K562 (cell line): ENCODE results near the gene LRRK1. TPM values are rescaled to one million over a fixed set of nuclear protein-coding genes. Genes with fewer than 3 reads are reported as not detected.

Experiments
- ATAC-seq: fragments of 200-7000 bp; cut with Tn5 transposase; 3 replicates; pipeline ENCODE4 v1.9.1; 2020; ENCODE audit warnings: moderate library complexity
- BruUV-seq: library from RNA; stranded (reverse); fragments of 400-500 nt; replicated peaks from 2 replicates; lab custom pipeline; 2021; lab: Mats Ljungman, UMichigan
- CTCF ChIA-PET: fragments of 300-600 bp; formaldehyde crosslinking; extraction: SDS; loops from one replicate; lab custom pipeline; 2021; ENCODE audit warnings: low intra/inter-chr PET ratio; lab: Yijun Ruan, JAX
- POLR2A ChIA-PET: fragments of 300-600, 350-650 bp; sonication (Branson Sonifier 250); formaldehyde crosslinking; extraction: SDS; loops from one replicate; lab custom pipeline; 2021; ENCODE audit warnings: antibody characterized with exemption, inconsistent platforms; lab: Yijun Ruan, JAX
- DNase-seq, 4 experiments: peaks; one replicate each; pipeline versions ENCODE4 v3.0.0 to v3.0.0-alpha.2; 2011 to 2018; ENCODE audit warnings: low spot score in 3 of 4, mixed read lengths in 3 of 4; ENCODE audit errors: extremely low read depth in 1 of 4
- FAIRE-seq: peaks from 2 replicates; lab custom pipeline; 2011; peaks lifted over from hg19 to GRCh38; lab: Jason Lieb, UNC
- H2AFZ ChIP-seq: 2 replicates; pipeline ENCODE4 v1.6.0; 2011; ENCODE audit warnings: low read depth, low read length, control low read depth, inconsistent platforms
- H3K27ac ChIP-seq: fragments of 200-600 bp; 3 replicates; pipeline ENCODE4 v1.8.0; 2011; ENCODE audit warnings: low read depth, mild to moderate bottlenecking, control low read depth, inconsistent platforms, low read length, moderate library complexity, mixed read lengths; ENCODE audit errors: extremely low read depth
- H3K27me3 ChIP-seq, 2 experiments: fragments of 300-600 bp in 1 of 2; 2 replicates in 1 of 2; 3 replicates in 1 of 2; pipeline versions ENCODE4 v1.6.0 to v1.8.0; 2011; ENCODE audit warnings: inconsistent platforms in 2 of 2, low read length in 2 of 2, mild to moderate bottlenecking in 1 of 2, mixed read lengths in 1 of 2, moderate library complexity in 1 of 2; ENCODE audit not compliant: control insufficient read depth in 2 of 2, insufficient read depth in 2 of 2
- H3K36me3 ChIP-seq: fragments of 300-600 bp; 3 replicates; pipeline ENCODE4 v1.8.0; 2011; ENCODE audit warnings: mild to moderate bottlenecking, low read length, inconsistent platforms; ENCODE audit not compliant: control insufficient read depth, insufficient read depth
- H3K4me1 ChIP-seq, 2 experiments: fragments of 200-600 bp in 1 of 2; replicated peaks in 1 of 2; 2 replicates in 1 of 2; 3 replicates in 1 of 2; pipeline versions ENCODE4 v1.5.1 to v1.8.0; 2011; ENCODE audit warnings: inconsistent platforms in 2 of 2, low read length in 2 of 2, mild to moderate bottlenecking in 1 of 2, mixed read lengths in 1 of 2, moderate library complexity in 1 of 2; ENCODE audit not compliant: control insufficient read depth in 2 of 2, insufficient read depth in 2 of 2
- H3K4me2 ChIP-seq: 2 replicates; pipeline ENCODE4 v1.6.1; 2011; ENCODE audit warnings: low read length, control low read depth, inconsistent platforms, mixed read lengths; ENCODE audit not compliant: insufficient read depth
- H3K4me3 ChIP-seq: fragments of 200-600 bp; sonication (generic), shearing (Covaris generic); 2 replicates; pipeline ENCODE4 v1.5.1; 2016; ENCODE audit warnings: control low read depth, inconsistent platforms
- H3K79me2 ChIP-seq: fragments of 200-600 bp; 3 replicates; pipeline ENCODE4 v1.8.0; 2011; ENCODE audit warnings: low read length, inconsistent platforms; ENCODE audit not compliant: control insufficient read depth, insufficient read depth
- H3K9ac ChIP-seq, 2 experiments: 2 replicates each; pipeline versions ENCODE4 v1.6.0 to v1.6.1; 2011; ENCODE audit warnings: low read depth in 2 of 2, low read length in 2 of 2, control low read depth in 1 of 2, inconsistent platforms in 1 of 2, mild to moderate bottlenecking in 1 of 2, mixed read lengths in 1 of 2; ENCODE audit not compliant: insufficient read depth in 1 of 2
- H3K9me1 ChIP-seq: one replicate; pipeline ENCODE4 v1.6.0; 2011; ENCODE audit warnings: inconsistent platforms, mild to moderate bottlenecking, low read length, moderate library complexity; ENCODE audit not compliant: control insufficient read depth, insufficient read depth
- H3K9me3 ChIP-seq: replicated peaks from 2 replicates; pipeline ENCODE4 v1.5.1; 2011; ENCODE audit warnings: low read depth, low read length, inconsistent platforms; ENCODE audit not compliant: control insufficient read depth, insufficient read depth
- H4K20me1 ChIP-seq: replicated peaks from 2 replicates; pipeline ENCODE4 v1.6.1; 2011; ENCODE audit warnings: low read length, inconsistent platforms, mixed read lengths; ENCODE audit not compliant: control insufficient read depth, insufficient read depth
- EGR1 ChIP-seq: fragments of 450-650 bp; conservative IDR thresholded peaks from 2 replicates; pipeline ENCODE4 v1.6.1; 2017; ENCODE audit warnings: mild to moderate bottlenecking
- GATAD2B ChIP-seq: fragments of 450-650 bp; IDR thresholded peaks from 2 replicates; pipeline ENCODE4 v1.6.1; 2017; ENCODE audit warnings: mild to moderate bottlenecking, borderline replicate concordance
- NBN ChIP-seq: fragments of 450-650 bp; IDR thresholded peaks from 2 replicates; pipeline ENCODE4 v1.6.1; 2016; ENCODE audit warnings: low read depth, mild to moderate bottlenecking
- SMARCA5 ChIP-seq: fragments of 450-650 bp; IDR thresholded peaks from 2 replicates; pipeline ENCODE4 v1.6.1; 2016
- TFAP4 ChIP-seq: sonication (generic); formaldehyde crosslinking; IDR thresholded peaks from 2 replicates; pipeline ENCODE4 v1.8.0; 2022; ENCODE audit warnings: missing genetic modification reagents, mild to moderate bottlenecking, moderate library complexity, borderline replicate concordance
- ZFP36 ChIP-seq: fragments of 150-350 bp; IDR thresholded peaks from 2 replicates; pipeline ENCODE4 v1.6.1; 2018; ENCODE audit warnings: low read length, low read depth; ENCODE audit not compliant: partially characterized antibody
- ZNF277 ChIP-seq: fragments of 250-450 bp; sonication (Bioruptor Pico); IDR thresholded peaks from 2 replicates; pipeline ENCODE4 v1.8.0; 2022; ENCODE audit warnings: inconsistent platforms, mild to moderate bottlenecking, moderate library complexity, borderline replicate concordance
- WGBS: fragments of 100-300 bp; shearing (Covaris generic); methylation state at CpG from one replicate; pipeline ENCODE4 v1.1.6; 2016; ENCODE audit warnings: low coverage, mixed read lengths; ENCODE audit not compliant: insufficient coverage; ENCODE audit errors: missing lambda C conversion rate; 5-methylcytosine and 5-hydroxymethylcytosine counted together
- in situ Hi-C: fragments of 300-500 bp; cut with MboI; formaldehyde crosslinking; loops from 4 replicates; pipeline ENCODE4 v1.15.0; 2018; ENCODE audit warnings: inconsistent platforms, mixed read lengths
- intact Hi-C: fragments of 100-400 bp; cut with micrococcal nuclease; formaldehyde crosslinking; loops from 2 replicates; pipeline ENCODE4 v1.14.2; 2022
- polyA plus RNA-seq, 8 experiments: library from polyadenylated mRNA; depleted of rRNA in 4 of 8; stranded (reverse) in 5 of 8; unstranded in 3 of 8; fragments of >200 nt; fragmentation: Nextera tagmentation in 2 of 8; fragmentation: Illumina TruSeq in 1 of 8; extraction: Ambion mirVana in 2 of 8; extraction: Trizol in 1 of 8; gene quantifications; 2 replicates each; pipeline versions ENCODE4 v1.2.1 to v1.2.3, GENCODE V29; 2011 to 2014; ENCODE audit warnings: inconsistent platforms in 1 of 8, missing spikeins in 1 of 8
- total RNA-seq, 7 experiments: library from RNA; depleted of rRNA in 6 of 7; stranded (reverse); fragments of >200 nt in 6 of 7; fragmentation: Illumina TruSeq in 2 of 7; extraction: Trizol in 2 of 7; gene quantifications; 2 replicates each; pipeline versions ENCODE4 v1.2.1 to v1.2.3, GENCODE V29; 2011 to 2021; ENCODE audit warnings: low replicate concordance in 1 of 7
- TF ChIP-seq, protein P1 (sequence below): sonication (generic); formaldehyde crosslinking; IDR thresholded peaks from 2 replicates; pipeline ENCODE4 v1.9.0; 2022; ENCODE audit warnings: mild to moderate bottlenecking, missing genetic modification reagents
- TF ChIP-seq, protein P2 (sequence below): fragments of 200-800 bp; sonication (Bioruptor generic); IDR thresholded peaks from 2 replicates; pipeline ENCODE4 v1.6.1; 2017; ENCODE audit warnings: missing genetic modification characterization, missing compliant biosample characterization

Gene LRRK1
- total and polyA plus RNA-seq, 9 of the 15 experiments (the other 6 are each of a cell fraction or from before 2014, with no cell fraction given), result 0.01 to 1.5 (median 0.11) TPM

- DNase-seq (no peak), ATAC-seq (peak; percentile 14; the same call in 1 of the 3 replicates), FAIRE-seq (no peak)
- H3K79me2 ChIP-seq, result no peaks in the 10 kb centered on the region
- no peak overlapping the region for H3K4me3 ChIP-seq
- H3K27me3 ChIP-seq, result peaks cover 0 to 1% of the 10 kb centered on the region in 2 experiments; a peak in 1 of 5 replicates
- 0 out of 2 replicates have a peak, but pooled peaks cover 3% of the 10 kb centered on the region for H4K20me1 ChIP-seq
- H2AFZ ChIP-seq, result peak overlapping the region; percentile 70
- CTCF ChIA-PET, result interaction anchor here (0.7 kb wide), 1 partner anchor 7 kb away, joined by 4 read pairs; no protein-coding TSS in a partner anchor
- peaks cover 15 to 35% of the 10 kb centered on the region in 2 experiments for H3K4me1 ChIP-seq
- no peaks in the 10 kb centered on the region for H3K9me3 ChIP-seq
- BruUV-seq, result no TSS peak
- TF ChIP-seq GATAD2B (no peak), TFAP4 (CRISPR knock-in tag) (0 out of 2 replicates have a peak, but pooled peaks have one; percentile 14), NBN (no peak), SMARCA5 (no peak), ZFP36 (peak; percentile 64), EGR1 (peak; percentile 39; the same call in 1 of the 2 replicates), ZNF277 (CRISPR knock-in tag) (no peak)
- TF ChIP-seq, protein P1, sequence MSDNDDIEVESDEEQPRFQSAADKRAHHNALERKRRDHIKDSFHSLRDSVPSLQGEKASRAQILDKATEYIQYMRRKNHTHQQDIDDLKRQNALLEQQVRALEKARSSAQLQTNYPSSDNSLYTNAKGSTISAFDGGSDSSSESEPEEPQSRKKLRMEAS (CRISPR knock-in tag), result 0 out of 2 replicates have a peak, but pooled peaks have one; percentile 28
- TF ChIP-seq, protein P2, sequence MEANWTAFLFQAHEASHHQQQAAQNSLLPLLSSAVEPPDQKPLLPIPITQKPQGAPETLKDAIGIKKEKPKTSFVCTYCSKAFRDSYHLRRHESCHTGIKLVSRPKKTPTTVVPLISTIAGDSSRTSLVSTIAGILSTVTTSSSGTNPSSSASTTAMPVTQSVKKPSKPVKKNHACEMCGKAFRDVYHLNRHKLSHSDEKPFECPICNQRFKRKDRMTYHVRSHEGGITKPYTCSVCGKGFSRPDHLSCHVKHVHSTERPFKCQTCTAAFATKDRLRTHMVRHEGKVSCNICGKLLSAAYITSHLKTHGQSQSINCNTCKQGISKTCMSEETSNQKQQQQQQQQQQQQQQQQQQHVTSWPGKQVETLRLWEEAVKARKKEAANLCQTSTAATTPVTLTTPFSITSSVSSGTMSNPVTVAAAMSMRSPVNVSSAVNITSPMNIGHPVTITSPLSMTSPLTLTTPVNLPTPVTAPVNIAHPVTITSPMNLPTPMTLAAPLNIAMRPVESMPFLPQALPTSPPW, result peak; percentile 26; the same call in 1 of the 2 replicates
- no peaks in the 10 kb centered on the region for H3K9me1 ChIP-seq
- in situ Hi-C loops (no loop called here), intact Hi-C loops (no loop called here)
- H3K9ac ChIP-seq, result peak overlapping the region in 1 of 2 experiments; percentile 68; a peak in 1 of 4 replicates
- no peak overlapping the region for H3K4me2 ChIP-seq
- WGBS, result 40% methylated on average over 17 of the region's 17 CpGs
- POLR2A ChIA-PET, result interaction anchor here (1.4 kb wide), 1 partner anchor 11 kb away, joined by 3 read pairs; no protein-coding TSS in a partner anchor
- H3K27ac ChIP-seq, result no peak overlapping the region
- H3K36me3 ChIP-seq, result no peaks in the 10 kb centered on the region
These were observed 196.9 kb downstream of the LRRK1 start for GRCh38 chr15:101115786-101116680.
